GM23338 (cell line): ENCODE results near the gene CARNS1. TPM values are rescaled to one million over a fixed set of nuclear protein-coding genes. Genes with fewer than 3 reads are reported as not detected.

Experiments used
- ATAC-seq: fragments of 200-7000 bp; cut with Tn5 transposase; 3 replicates; pipeline ENCODE4 v1.9.1; 2020
- DNase-seq: peaks from one replicate; pipeline ENCODE4 v3.0.0-alpha.2; 2015; ENCODE audit warnings: low spot score
- H2AFZ ChIP-seq: fragments of 200-600 bp; sonication (generic); 2 replicates; pipeline ENCODE4 v1.8.0; 2016; ENCODE audit warnings: antibody characterized with exemption, mild to moderate bottlenecking, moderate library complexity
- H3F3A ChIP-seq: fragments of 200-600 bp; sonication (generic); replicated peaks from 2 replicates; pipeline ENCODE4 v1.8.0; 2017; ENCODE audit warnings: antibody characterized with exemption, mixed run types, low read depth
- H3K27ac ChIP-seq: fragments of 200-600 bp; sonication (generic); 2 replicates; pipeline ENCODE4 v1.6.1; 2016; ENCODE audit warnings: low read depth
- H3K27me3 ChIP-seq: fragments of 200-600 bp; sonication (generic); 2 replicates; pipeline ENCODE4 v1.8.0; 2016; ENCODE audit warnings: mild to moderate bottlenecking, mixed run types, moderate library complexity; ENCODE audit not compliant: insufficient read depth
- H3K36me3 ChIP-seq: fragments of 200-600 bp; sonication (generic); 2 replicates; pipeline ENCODE4 v1.8.0; 2016; ENCODE audit warnings: mild to moderate bottlenecking; ENCODE audit not compliant: insufficient read depth
- H3K4me1 ChIP-seq: fragments of 200-600 bp; sonication (generic); 2 replicates; pipeline ENCODE4 v1.8.0; 2016; ENCODE audit warnings: mild to moderate bottlenecking, moderate library complexity; ENCODE audit not compliant: insufficient read depth
- H3K4me2 ChIP-seq: fragments of 200-600 bp; sonication (generic); 2 replicates; pipeline ENCODE4 v1.7.1; 2017; ENCODE audit warnings: mixed run types
- H3K4me3 ChIP-seq: fragments of 200-600 bp; sonication (generic); 2 replicates; pipeline ENCODE4 v1.6.1; 2016; ENCODE audit warnings: mixed run types
- H3K79me2 ChIP-seq: fragments of 200-600 bp; sonication (generic); replicated peaks from 2 replicates; pipeline ENCODE4 v1.8.0; 2017; ENCODE audit warnings: mild to moderate bottlenecking; ENCODE audit not compliant: insufficient read depth
- H3K9me2 ChIP-seq: fragments of 200-600 bp; sonication (generic); 2 replicates; pipeline ENCODE4 v1.8.0; 2017; ENCODE audit not compliant: insufficient read depth
- H4K20me1 ChIP-seq: fragments of 200-600 bp; sonication (generic); replicated peaks from 2 replicates; pipeline ENCODE4 v1.8.0; 2017; ENCODE audit warnings: mild to moderate bottlenecking; ENCODE audit not compliant: insufficient read depth
- H3K27ac Mint-ChIP-seq: 2 replicates; pipeline ENCODE4 v1.8.0; 2020; ENCODE audit warnings: inconsistent platforms, mild to moderate bottlenecking, moderate library complexity, mixed read lengths
- H3K27me3 Mint-ChIP-seq: 3 replicates; pipeline ENCODE4 v1.8.0; 2022; ENCODE audit warnings: low read depth, mild to moderate bottlenecking, moderate library complexity, mixed read lengths, inconsistent platforms; ENCODE audit not compliant: insufficient read depth, poor library complexity
- H3K36me3 Mint-ChIP-seq: 3 replicates; pipeline ENCODE4 v1.8.0; 2021; ENCODE audit warnings: low read depth, mild to moderate bottlenecking, inconsistent platforms, moderate library complexity, mixed read lengths
- H3K4me1 Mint-ChIP-seq: 3 replicates; pipeline ENCODE4 v1.8.0; 2020; ENCODE audit warnings: mild to moderate bottlenecking, inconsistent platforms, mixed read lengths
- H3K4me3 Mint-ChIP-seq: 3 replicates; pipeline ENCODE4 v1.8.0; 2021; ENCODE audit warnings: moderate library complexity, mild to moderate bottlenecking, inconsistent platforms, mixed read lengths
- H3K9me3 Mint-ChIP-seq: 3 replicates; pipeline ENCODE4 v1.8.0; 2020; ENCODE audit warnings: moderate library complexity, mild to moderate bottlenecking, inconsistent platforms, mixed read lengths
- EZH2 ChIP-seq: fragments of 200-600 bp; sonication (generic); IDR thresholded peaks from one replicate; pipeline ENCODE4 v1.8.0; 2017; ENCODE audit warnings: antibody characterized with exemption, mild to moderate bottlenecking, low read depth; ENCODE audit not compliant: unreplicated experiment
- polyA plus RNA-seq: library from polyadenylated mRNA; unstranded; fragments of >200 nt; fragmentation: Nextera tagmentation; extraction: Ambion mirVana; gene quantifications from 2 replicates; pipeline ENCODE4 v1.2.1, GENCODE V29; 2016
- total RNA-seq: library from RNA; depleted of rRNA; stranded (reverse); fragments of >200 nt; shearing (Covaris generic); gene quantifications from 2 replicates; pipeline ENCODE4 v1.2.3, GENCODE V29; 2014
- TF ChIP-seq, protein P1 (sequence below): fragments of 250-450 bp; sonication (Bioruptor Pico); IDR thresholded peaks from 2 replicates; pipeline ENCODE4 v1.5.0; 2020; ENCODE audit warnings: mild to moderate bottlenecking, moderate library complexity
- TF ChIP-seq, protein P2 (sequence below): IDR thresholded peaks from 2 replicates; pipeline ENCODE4 v1.6.1; 2016; ENCODE audit warnings: antibody characterized with exemption

The CARNS1 gene
- total and polyA plus RNA-seq, 2 experiments from 2014 or later = 0.52 to 0.76 TPM

- TF ChIP-seq, protein P1, sequence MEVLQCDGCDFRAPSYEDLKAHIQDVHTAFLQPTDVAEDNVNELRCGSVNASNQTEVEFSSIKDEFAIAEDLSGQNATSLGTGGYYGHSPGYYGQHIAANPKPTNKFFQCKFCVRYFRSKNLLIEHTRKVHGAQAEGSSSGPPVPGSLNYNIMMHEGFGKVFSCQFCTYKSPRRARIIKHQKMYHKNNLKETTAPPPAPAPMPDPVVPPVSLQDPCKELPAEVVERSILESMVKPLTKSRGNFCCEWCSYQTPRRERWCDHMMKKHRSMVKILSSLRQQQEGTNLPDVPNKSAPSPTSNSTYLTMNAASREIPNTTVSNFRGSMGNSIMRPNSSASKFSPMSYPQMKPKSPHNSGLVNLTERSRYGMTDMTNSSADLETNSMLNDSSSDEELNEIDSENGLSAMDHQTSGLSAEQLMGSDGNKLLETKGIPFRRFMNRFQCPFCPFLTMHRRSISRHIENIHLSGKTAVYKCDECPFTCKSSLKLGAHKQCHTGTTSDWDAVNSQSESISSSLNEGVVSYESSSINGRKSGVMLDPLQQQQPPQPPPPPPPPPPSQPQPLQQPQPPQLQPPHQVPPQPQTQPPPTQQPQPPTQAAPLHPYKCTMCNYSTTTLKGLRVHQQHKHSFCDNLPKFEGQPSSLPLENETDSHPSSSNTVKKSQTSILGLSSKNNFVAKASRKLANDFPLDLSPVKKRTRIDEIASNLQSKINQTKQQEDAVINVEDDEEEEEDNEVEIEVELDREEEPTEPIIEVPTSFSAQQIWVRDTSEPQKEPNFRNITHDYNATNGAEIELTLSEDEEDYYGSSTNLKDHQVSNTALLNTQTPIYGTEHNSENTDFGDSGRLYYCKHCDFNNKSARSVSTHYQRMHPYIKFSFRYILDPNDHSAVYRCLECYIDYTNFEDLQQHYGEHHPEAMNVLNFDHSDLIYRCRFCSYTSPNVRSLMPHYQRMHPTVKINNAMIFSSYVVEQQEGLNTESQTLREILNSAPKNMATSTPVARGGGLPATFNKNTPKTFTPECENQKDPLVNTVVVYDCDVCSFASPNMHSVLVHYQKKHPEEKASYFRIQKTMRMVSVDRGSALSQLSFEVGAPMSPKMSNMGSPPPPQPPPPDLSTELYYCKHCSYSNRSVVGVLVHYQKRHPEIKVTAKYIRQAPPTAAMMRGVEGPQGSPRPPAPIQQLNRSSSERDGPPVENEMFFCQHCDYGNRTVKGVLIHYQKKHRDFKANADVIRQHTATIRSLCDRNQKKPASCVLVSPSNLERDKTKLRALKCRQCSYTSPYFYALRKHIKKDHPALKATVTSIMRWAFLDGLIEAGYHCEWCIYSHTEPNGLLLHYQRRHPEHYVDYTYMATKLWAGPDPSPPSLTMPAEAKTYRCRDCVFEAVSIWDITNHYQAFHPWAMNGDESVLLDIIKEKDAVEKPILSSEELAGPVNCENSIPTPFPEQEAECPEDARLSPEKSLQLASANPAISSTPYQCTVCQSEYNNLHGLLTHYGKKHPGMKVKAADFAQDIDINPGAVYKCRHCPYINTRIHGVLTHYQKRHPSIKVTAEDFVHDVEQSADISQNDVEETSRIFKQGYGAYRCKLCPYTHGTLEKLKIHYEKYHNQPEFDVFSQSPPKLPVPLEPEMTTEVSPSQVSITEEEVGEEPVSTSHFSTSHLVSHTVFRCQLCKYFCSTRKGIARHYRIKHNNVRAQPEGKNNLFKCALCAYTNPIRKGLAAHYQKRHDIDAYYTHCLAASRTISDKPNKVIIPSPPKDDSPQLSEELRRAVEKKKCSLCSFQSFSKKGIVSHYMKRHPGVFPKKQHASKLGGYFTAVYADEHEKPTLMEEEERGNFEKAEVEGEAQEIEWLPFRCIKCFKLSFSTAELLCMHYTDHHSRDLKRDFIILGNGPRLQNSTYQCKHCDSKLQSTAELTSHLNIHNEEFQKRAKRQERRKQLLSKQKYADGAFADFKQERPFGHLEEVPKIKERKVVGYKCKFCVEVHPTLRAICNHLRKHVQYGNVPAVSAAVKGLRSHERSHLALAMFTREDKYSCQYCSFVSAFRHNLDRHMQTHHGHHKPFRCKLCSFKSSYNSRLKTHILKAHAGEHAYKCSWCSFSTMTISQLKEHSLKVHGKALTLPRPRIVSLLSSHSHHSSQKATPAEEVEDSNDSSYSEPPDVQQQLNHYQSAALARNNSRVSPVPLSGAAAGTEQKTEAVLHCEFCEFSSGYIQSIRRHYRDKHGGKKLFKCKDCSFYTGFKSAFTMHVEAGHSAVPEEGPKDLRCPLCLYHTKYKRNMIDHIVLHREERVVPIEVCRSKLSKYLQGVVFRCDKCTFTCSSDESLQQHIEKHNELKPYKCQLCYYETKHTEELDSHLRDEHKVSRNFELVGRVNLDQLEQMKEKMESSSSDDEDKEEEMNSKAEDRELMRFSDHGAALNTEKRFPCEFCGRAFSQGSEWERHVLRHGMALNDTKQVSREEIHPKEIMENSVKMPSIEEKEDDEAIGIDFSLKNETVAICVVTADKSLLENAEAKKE (CRISPR knock-in tag) = no peak
Measured at GRCh38 chr11:67372321-67372992, 43.0 kb upstream of the CARNS1 start (continued).

- H3K36me3 ChIP-seq = no peaks in the 10 kb centered on the region
- H3K27ac ChIP-seq = no peak within 1 kb of the TSS
- Mint-ChIP-seq H3K4me3 (peak within 1 kb of the TSS; percentile 80), H3K27me3 (peaks cover 47% of the 10 kb centered on the region), H3K9me3 (no peaks in the 10 kb centered on the region), H3K36me3 (no peaks in the 10 kb centered on the region; the same call in 2 of the 3 replicates), H3K27ac (peak within 1 kb of the TSS; percentile 67; the same call in 1 of the 2 replicates), H3K4me1 (peaks cover 52% of the 10 kb centered on the region)
- peak within 1 kb of the TSS; percentile 72 for H3K4me3 ChIP-seq
- H3K9me2 ChIP-seq = no peaks in the 10 kb centered on the region
- DNase-seq = peak; percentile 83
- H3K79me2 ChIP-seq = no peaks in the 10 kb centered on the region
- peaks cover 42% of the 10 kb centered on the region for H3K4me1 ChIP-seq
- peak within 1 kb of the TSS; percentile 98 for H3K4me2 ChIP-seq
- ATAC-seq = peak; percentile 17
- H3F3A ChIP-seq = peaks cover 4% of the 10 kb centered on the region; the same call in 1 of the 2 replicates
- H2AFZ ChIP-seq = peak within 1 kb of the TSS; percentile 80
- peaks cover 92% of the 10 kb centered on the region for H3K27me3 ChIP-seq
- TF ChIP-seq, protein P2, sequence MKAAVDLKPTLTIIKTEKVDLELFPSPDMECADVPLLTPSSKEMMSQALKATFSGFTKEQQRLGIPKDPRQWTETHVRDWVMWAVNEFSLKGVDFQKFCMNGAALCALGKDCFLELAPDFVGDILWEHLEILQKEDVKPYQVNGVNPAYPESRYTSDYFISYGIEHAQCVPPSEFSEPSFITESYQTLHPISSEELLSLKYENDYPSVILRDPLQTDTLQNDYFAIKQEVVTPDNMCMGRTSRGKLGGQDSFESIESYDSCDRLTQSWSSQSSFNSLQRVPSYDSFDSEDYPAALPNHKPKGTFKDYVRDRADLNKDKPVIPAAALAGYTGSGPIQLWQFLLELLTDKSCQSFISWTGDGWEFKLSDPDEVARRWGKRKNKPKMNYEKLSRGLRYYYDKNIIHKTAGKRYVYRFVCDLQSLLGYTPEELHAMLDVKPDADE = no peak
- peak; percentile 17 for TF ChIP-seq EZH2
- no peaks in the 10 kb centered on the region for H4K20me1 ChIP-seq
Measured at GRCh38 chr11:67372993-67373647, 42.4 kb upstream of the CARNS1 start, which contains the start of gene CLCF1. CLCF1 (minus strand) TSS chr11:67373598; CDS start chr11:67373539, 59 bp downstream.
